ENCODE data around the gene SEMA7A.

The SEMA7A gene

GRCh38 chr15:74453925-74454763, 20.4 kb upstream of the SEMA7A start:
- in situ Hi-C loops (cut with HindIII; ENCODE audit: low sequenced_read_pairs) = no loop called here

GRCh38 chr15:74451861-74452835, 18.4 kb upstream of the SEMA7A start:
- in situ Hi-C loops (cut with HindIII; ENCODE audit: low sequenced_read_pairs) = no loop called here

GRCh38 chr15:74451322-74451721, 17.6 kb upstream of the SEMA7A start:
- in situ Hi-C loops (cut with HindIII; ENCODE audit: low sequenced_read_pairs) = no loop called here

- in situ Hi-C loops (cut with HindIII; ENCODE audit: low sequenced_read_pairs) = no loop called here
Measured at GRCh38 chr15:74449643-74450205, 16.0 kb upstream of the SEMA7A start.

- in situ Hi-C loops (cut with HindIII; ENCODE audit: low sequenced_read_pairs) = no loop called here
Measured at GRCh38 chr15:74449095-74449494, 15.3 kb upstream of the SEMA7A start.

- in situ Hi-C loops (cut with HindIII; ENCODE audit: low sequenced_read_pairs) = no loop called here
Measured at GRCh38 chr15:74445816-74446763, 12.3 kb upstream of the SEMA7A start.

- in situ Hi-C loops (cut with HindIII; ENCODE audit: low sequenced_read_pairs) = loop anchor here (5.0 kb wide), 1 partner anchor 67 kb away; no protein-coding TSS in a partner anchor
Measured at GRCh38 chr15:74444106-74445062, 10.6 kb upstream of the SEMA7A start.

GRCh38 chr15:74443100-74443909, 9.5 kb upstream of the SEMA7A start:
- in situ Hi-C loops (cut with HindIII; ENCODE audit: low sequenced_read_pairs) = loop anchor here (5.0 kb wide), 1 partner anchor 66 kb away; no protein-coding TSS in a partner anchor

- in situ Hi-C loops (cut with HindIII; ENCODE audit: low sequenced_read_pairs) = loop anchor here (5.0 kb wide), 1 partner anchor 65 kb away; no protein-coding TSS in a partner anchor
Measured at GRCh38 chr15:74442604-74443003, 8.8 kb upstream of the SEMA7A start.

- in situ Hi-C loops (cut with HindIII; ENCODE audit: low sequenced_read_pairs) = loop anchor here (5.0 kb wide), 1 partner anchor 65 kb away; no protein-coding TSS in a partner anchor
Measured at GRCh38 chr15:74442063-74442462, 8.3 kb upstream of the SEMA7A start.

- in situ Hi-C loops (cut with HindIII; ENCODE audit: low sequenced_read_pairs) = loop anchor here (5.0 kb wide), 1 partner anchor 64 kb away; no protein-coding TSS in a partner anchor
Measured at GRCh38 chr15:74441248-74441941, 7.6 kb upstream of the SEMA7A start.

GRCh38 chr15:74438721-74439316, 5.1 kb upstream of the SEMA7A start:
- in situ Hi-C loops (cut with HindIII; ENCODE audit: low sequenced_read_pairs) = no loop called here

GRCh38 chr15:74438206-74438605, 4.4 kb upstream of the SEMA7A start:
- in situ Hi-C loops (cut with HindIII; ENCODE audit: low sequenced_read_pairs) = no loop called here

GRCh38 chr15:74434263-74435136, 742 bp upstream of the SEMA7A start:
- in situ Hi-C loops (cut with HindIII; ENCODE audit: low sequenced_read_pairs) = no loop called here

- in situ Hi-C loops (cut with HindIII; ENCODE audit: low sequenced_read_pairs) = no loop called here
Measured at GRCh38 chr15:74432968-74433591, 678 bp downstream of the SEMA7A start.

Data from endothelial cell of hepatic sinusoid (primary cell).